SU-DHL-6 (cell line): Measurements from ENCODE around the gene YRDC.

Source experiments
- H2AFZ ChIP-seq: fragments of 200-600 bp; sonication (generic); 2 replicates; pipeline ENCODE4 v1.6.1; 2014; ENCODE audit warnings: low read depth, mild to moderate bottlenecking, moderate library complexity, mixed read lengths, antibody characterized with exemption, low read length; ENCODE audit not compliant: severe bottlenecking
- H3F3A ChIP-seq: fragments of 200-600 bp; shearing (Covaris generic); 2 replicates; pipeline ENCODE4 v1.6.0; 2016; ENCODE audit warnings: antibody characterized with exemption, mild to moderate bottlenecking; ENCODE audit not compliant: insufficient read depth
- H3K27ac ChIP-seq: fragments of 200-600 bp; sonication (generic); 2 replicates; pipeline ENCODE4 v1.5.1; 2016; ENCODE audit warnings: low read depth, mild to moderate bottlenecking, low read length, moderate library complexity, mixed read lengths
- H3K27me3 ChIP-seq: fragments of 200-600 bp; sonication (generic), shearing (Covaris generic); 2 replicates; pipeline ENCODE4 v1.6.0; 2014; ENCODE audit warnings: mild to moderate bottlenecking, low read length
- H3K36me3 ChIP-seq: fragments of 200-600 bp; sonication (generic); 2 replicates; pipeline ENCODE4 v1.6.1; 2014; ENCODE audit warnings: mild to moderate bottlenecking, low read length, mixed read lengths
- H3K4me2 ChIP-seq: fragments of 300-600, 200-600 bp; shearing (Covaris generic), sonication (generic); 2 replicates; pipeline ENCODE4 v1.6.0; 2014; ENCODE audit warnings: low read length, low read depth, mild to moderate bottlenecking; ENCODE audit not compliant: poor library complexity, severe bottlenecking
- H3K4me3 ChIP-seq: fragments of 200-600 bp; sonication (generic); 2 replicates; pipeline ENCODE4 v1.5.1; 2014; ENCODE audit warnings: antibody characterized with exemption, low read length, mild to moderate bottlenecking, mixed read lengths; ENCODE audit not compliant: insufficient read depth, poor library complexity, severe bottlenecking
- H3K79me2 ChIP-seq: fragments of 200-600 bp; sonication (generic); 2 replicates; pipeline ENCODE4 v1.6.1; 2014; ENCODE audit warnings: mild to moderate bottlenecking, low read length, moderate library complexity; ENCODE audit not compliant: insufficient read depth
- H3K9ac ChIP-seq: fragments of 200-600 bp; sonication (generic); 2 replicates; pipeline ENCODE4 v1.7.0; 2014; ENCODE audit warnings: mild to moderate bottlenecking, low read length
- H3K9me2 ChIP-seq: fragments of 200-600 bp; sonication (generic); replicated peaks from 2 replicates; pipeline ENCODE4 v1.6.1; 2014; ENCODE audit warnings: low read length; ENCODE audit not compliant: insufficient read depth
- H3K9me3 ChIP-seq: fragments of 200-600 bp; sonication (generic); 2 replicates; pipeline ENCODE4 v1.6.1; 2014; ENCODE audit warnings: low read length, mixed read lengths; ENCODE audit not compliant: insufficient read depth
- H4K20me1 ChIP-seq: fragments of 200-600 bp; sonication (generic); 2 replicates; pipeline ENCODE4 v1.6.1; 2014; ENCODE audit warnings: low read depth, mild to moderate bottlenecking, antibody characterized with exemption, low read length, moderate library complexity, mixed read lengths
- CTCF ChIP-seq: fragments of 200-600 bp; sonication (generic); IDR thresholded peaks from one replicate; pipeline ENCODE4 v1.5.1; 2017; ENCODE audit warnings: antibody characterized with exemption, mild to moderate bottlenecking, low read length, moderate library complexity; ENCODE audit not compliant: insufficient read depth, poor library complexity, severe bottlenecking
- EZH2phosphoT487 ChIP-seq: fragments of 200-600 bp; sonication (generic), shearing (Covaris generic); conservative IDR thresholded peaks from 2 replicates; pipeline ENCODE4 v1.6.1; 2018; ENCODE audit warnings: mild to moderate bottlenecking, antibody characterized with exemption, low read length, moderate library complexity, mixed read lengths

The YRDC gene, protein sequence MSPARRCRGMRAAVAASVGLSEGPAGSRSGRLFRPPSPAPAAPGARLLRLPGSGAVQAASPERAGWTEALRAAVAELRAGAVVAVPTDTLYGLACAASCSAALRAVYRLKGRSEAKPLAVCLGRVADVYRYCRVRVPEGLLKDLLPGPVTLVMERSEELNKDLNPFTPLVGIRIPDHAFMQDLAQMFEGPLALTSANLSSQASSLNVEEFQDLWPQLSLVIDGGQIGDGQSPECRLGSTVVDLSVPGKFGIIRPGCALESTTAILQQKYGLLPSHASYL

GRCh38 chr1:37807555-37808368 is at the start of gene YRDC, which contains the start of gene C1orf122:
Gene YRDC, minus strand, starts transcription at chr1:37808208. Its CDS starts 28 bp downstream, at chr1:37808180.
Gene C1orf122, plus strand, starts transcription at chr1:37807790. Its CDS starts 615 bp downstream, at chr1:37808405.
- Histone ChIP-seq H3K4me2 (peak within 1 kb of the TSS; percentile 86), H4K20me1 (peaks cover 9% of the 10 kb centered on the region; the same call in 1 of the 2 replicates), H3K27ac (peak within 1 kb of the TSS; percentile 21), H3K9me2 (no peaks in the 10 kb centered on the region), H3K9me3 (no peaks in the 10 kb centered on the region), H3K4me3 (peak within 1 kb of the TSS; percentile 95), H3F3A (peaks cover 18% of the 10 kb centered on the region), H2AFZ (peak within 1 kb of the TSS; percentile 10), H3K9ac (peak within 1 kb of the TSS; percentile 78), H3K36me3 (peaks cover 26% of the 10 kb centered on the region), H3K79me2 (peaks cover 26% of the 10 kb centered on the region), H3K27me3 (no peaks in the 10 kb centered on the region)
- TF ChIP-seq CTCF (no peak), EZH2phosphoT487 (no peak)

- H3K79me2 ChIP-seq, result peaks cover 88% of the 10 kb centered on the region
- no peaks in the 10 kb centered on the region for H3K9me3 ChIP-seq
- peaks cover 8% of the 10 kb centered on the region; the same call in 1 of the 2 replicates for H4K20me1 ChIP-seq
- H3K36me3 ChIP-seq, result 0 out of 2 replicates have a peak, but pooled peaks cover 5% of the 10 kb centered on the region
- H3K4me2 ChIP-seq, result no peak overlapping the region
- H3K27ac ChIP-seq, result no peak overlapping the region
- H3K4me3 ChIP-seq, result no peak overlapping the region
- H3K27me3 ChIP-seq, result no peaks in the 10 kb centered on the region
- H3K9ac ChIP-seq, result no peak overlapping the region
- H3K9me2 ChIP-seq, result no peaks in the 10 kb centered on the region
- TF ChIP-seq CTCF, result no peak
- no peak for TF ChIP-seq EZH2phosphoT487
- no peak overlapping the region for H2AFZ ChIP-seq
- peaks cover 7% of the 10 kb centered on the region for H3F3A ChIP-seq
Measured at GRCh38 chr1:37854406-37854805, 46.4 kb upstream of the YRDC start.

- H3K9me2 ChIP-seq, result no peaks in the 10 kb centered on the region
- 0 out of 2 replicates have a peak, but pooled peaks cover 5% of the 10 kb centered on the region for H3K36me3 ChIP-seq
- no peak overlapping the region for H3K4me3 ChIP-seq
- H3K27me3 ChIP-seq, result no peaks in the 10 kb centered on the region
- peaks cover 8% of the 10 kb centered on the region; the same call in 1 of the 2 replicates for H4K20me1 ChIP-seq
- no peak overlapping the region for H3K9ac ChIP-seq
- TF ChIP-seq EZH2phosphoT487 (no peak), CTCF (no peak)
- no peaks in the 10 kb centered on the region for H3K9me3 ChIP-seq
- H3K27ac ChIP-seq, result no peak overlapping the region
- H3K79me2 ChIP-seq, result peaks cover 84% of the 10 kb centered on the region
- peaks cover 7% of the 10 kb centered on the region for H3F3A ChIP-seq
- H2AFZ ChIP-seq, result no peak overlapping the region
- H3K4me2 ChIP-seq, result no peak overlapping the region
Measured at GRCh38 chr1:37853157-37853556, 45.1 kb upstream of the YRDC start.
